ENCODE measurements around the gene ITGA2. TPM values are rescaled to one million over a fixed set of nuclear protein-coding genes. Genes with fewer than 3 reads are reported as not detected.

Gene ITGA2
- total and polyA plus RNA-seq, 2 experiments from 2014 or later: 2.5 to 10.2 TPM

DNA sequence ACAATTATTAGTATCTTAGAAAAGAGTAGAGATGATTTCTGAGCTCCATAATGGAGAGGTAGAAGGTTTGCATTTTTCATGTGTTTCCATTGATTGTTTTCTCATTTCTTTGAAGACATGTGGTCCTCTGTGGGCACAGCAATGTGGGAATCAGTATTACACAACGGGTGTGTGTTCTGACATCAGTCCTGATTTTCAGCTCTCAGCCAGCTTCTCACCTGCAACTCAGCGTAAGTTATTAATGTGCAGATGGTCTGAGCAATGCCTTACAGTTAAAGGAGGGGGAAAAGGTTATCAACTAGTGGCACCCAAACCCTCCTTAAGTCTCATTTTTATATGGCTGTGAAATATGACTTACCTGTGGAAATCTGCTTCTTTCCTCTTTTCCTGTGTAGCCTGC is 59.1 kb downstream of the ITGA2 start:
- no peak overlapping the region for H3K4me2 ChIP-seq
- H4K20me1 ChIP-seq (ENCODE audit: insufficient read depth, poor library complexity, severe bottlenecking): no peaks in the 10 kb centered on the region
- 95% methylated on average over 2 of the region's 2 CpGs for WGBS (ENCODE audit: low lambda C conversion rate, missing lambda C conversion rate)
- H3K9me3 ChIP-seq (ENCODE audit: low read depth): no peaks in the 10 kb centered on the region
- TF ChIP-seq CTCF (IDR thresholded peaks at IDR 0.05; ENCODE audit: poor library complexity) (no peak), EZH2 (IDR thresholded peaks at IDR 0.05; ENCODE audit: borderline replicate concordance) (no peak), EZH2phosphoT487 (IDR thresholded peaks at IDR 0.05; ENCODE audit: low read depth, severe bottlenecking, unreplicated experiment) (no peak)
- H2AFZ ChIP-seq: no peak overlapping the region
- no peaks in the 10 kb centered on the region for H3K9me2 ChIP-seq (replicated peaks; ENCODE audit: insufficient read depth)
- H3K27ac ChIP-seq: no peak overlapping the region
- no peak overlapping the region for H3K4me3 ChIP-seq
- no peaks in the 10 kb centered on the region for H3K79me2 ChIP-seq
- H3K4me1 ChIP-seq (ENCODE audit: insufficient read depth): no peaks in the 10 kb centered on the region
- no peak for DNase-seq (ENCODE audit: low spot score)
- no peaks in the 10 kb centered on the region for H3K36me3 ChIP-seq (replicated peaks; ENCODE audit: insufficient read depth, low read depth)
- no peaks in the 10 kb centered on the region for H3K27me3 ChIP-seq

- no peak for TF ChIP-seq CTCF (IDR thresholded peaks at IDR 0.05; ENCODE audit: poor library complexity)
- TF ChIP-seq EZH2 (IDR thresholded peaks at IDR 0.05; ENCODE audit: borderline replicate concordance): no peak
- TF ChIP-seq EZH2phosphoT487 (IDR thresholded peaks at IDR 0.05; ENCODE audit: low read depth, severe bottlenecking, unreplicated experiment): no peak
- 98% methylated on average over 2 of the region's 2 CpGs for WGBS (ENCODE audit: low lambda C conversion rate, missing lambda C conversion rate)
- no peak for DNase-seq (ENCODE audit: low spot score)
Measured at GRCh38 chr5:53052499-53052898, 63.3 kb downstream of the ITGA2 start.

DNA sequence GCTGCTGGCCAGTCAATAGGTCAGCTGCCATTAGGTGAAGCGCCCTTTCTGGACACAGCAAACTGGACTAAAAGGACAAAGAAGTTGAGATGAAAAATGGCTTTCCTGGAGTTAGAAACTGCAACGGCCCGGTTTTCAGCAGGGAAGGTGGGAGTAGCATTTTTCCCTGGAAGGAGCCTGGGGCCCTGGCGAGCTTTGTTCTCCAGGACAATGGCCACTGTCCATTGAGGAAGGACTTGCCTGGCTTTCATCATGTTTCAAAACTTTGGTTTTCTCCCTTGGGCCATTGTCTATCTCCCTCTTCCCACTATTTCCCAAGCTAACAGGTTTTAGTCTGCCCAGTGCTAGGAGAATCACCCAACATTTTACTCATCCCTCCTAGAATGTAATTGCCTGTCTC is 64.2 kb downstream of the ITGA2 start:
- no peaks in the 10 kb centered on the region for H3K79me2 ChIP-seq
- H3K4me3 ChIP-seq: no peak overlapping the region
- no peaks in the 10 kb centered on the region for H3K9me2 ChIP-seq (replicated peaks; ENCODE audit: insufficient read depth)
- no peaks in the 10 kb centered on the region for H3K36me3 ChIP-seq (replicated peaks; ENCODE audit: insufficient read depth, low read depth)
- no peak for DNase-seq (ENCODE audit: low spot score)
- H3K27ac ChIP-seq: no peak overlapping the region
- TF ChIP-seq CTCF (IDR thresholded peaks at IDR 0.05; ENCODE audit: poor library complexity) (no peak), EZH2 (IDR thresholded peaks at IDR 0.05; ENCODE audit: borderline replicate concordance) (no peak), EZH2phosphoT487 (IDR thresholded peaks at IDR 0.05; ENCODE audit: low read depth, severe bottlenecking, unreplicated experiment) (no peak)
- H3K27me3 ChIP-seq: no peaks in the 10 kb centered on the region
- no peaks in the 10 kb centered on the region for H4K20me1 ChIP-seq (ENCODE audit: insufficient read depth, poor library complexity, severe bottlenecking)
- H3K9me3 ChIP-seq (ENCODE audit: low read depth): no peaks in the 10 kb centered on the region
- H3K4me1 ChIP-seq (ENCODE audit: insufficient read depth): no peaks in the 10 kb centered on the region
- no peak overlapping the region for H2AFZ ChIP-seq
- no peak overlapping the region for H3K4me2 ChIP-seq
- WGBS (ENCODE audit: low lambda C conversion rate, missing lambda C conversion rate): 69% methylated on average over 4 of the region's 4 CpGs

More at GRCh38 chr5:53052499-53052898, 63.3 kb downstream of the ITGA2 start:
- H3K4me1 ChIP-seq (ENCODE audit: insufficient read depth): no peaks in the 10 kb centered on the region
- H3K9me2 ChIP-seq (replicated peaks; ENCODE audit: insufficient read depth): no peaks in the 10 kb centered on the region
- no peaks in the 10 kb centered on the region for H3K36me3 ChIP-seq (replicated peaks; ENCODE audit: insufficient read depth, low read depth)
- no peak overlapping the region for H3K4me3 ChIP-seq
- no peaks in the 10 kb centered on the region for H3K9me3 ChIP-seq (ENCODE audit: low read depth)
- no peaks in the 10 kb centered on the region for H4K20me1 ChIP-seq (ENCODE audit: insufficient read depth, poor library complexity, severe bottlenecking)
- no peak overlapping the region for H3K4me2 ChIP-seq
- H3K79me2 ChIP-seq: no peaks in the 10 kb centered on the region
- no peaks in the 10 kb centered on the region for H3K27me3 ChIP-seq
- H3K27ac ChIP-seq: no peak overlapping the region
- no peak overlapping the region for H2AFZ ChIP-seq

- no peak overlapping the region for H3K4me2 ChIP-seq
- H2AFZ ChIP-seq: no peak overlapping the region
- WGBS (ENCODE audit: low lambda C conversion rate, missing lambda C conversion rate): 77% methylated on average over 5 of the region's 5 CpGs
- no peaks in the 10 kb centered on the region for H4K20me1 ChIP-seq (ENCODE audit: insufficient read depth, poor library complexity, severe bottlenecking)
- TF ChIP-seq CTCF (IDR thresholded peaks at IDR 0.05; ENCODE audit: poor library complexity): no peak
- no peak for TF ChIP-seq EZH2phosphoT487 (IDR thresholded peaks at IDR 0.05; ENCODE audit: low read depth, severe bottlenecking, unreplicated experiment)
- TF ChIP-seq EZH2 (IDR thresholded peaks at IDR 0.05; ENCODE audit: borderline replicate concordance): no peak
- no peaks in the 10 kb centered on the region for H3K79me2 ChIP-seq
- no peak for DNase-seq (ENCODE audit: low spot score)
- no peaks in the 10 kb centered on the region for H3K9me2 ChIP-seq (replicated peaks; ENCODE audit: insufficient read depth)
- H3K27ac ChIP-seq: no peak overlapping the region
- no peak overlapping the region for H3K4me3 ChIP-seq
- no peaks in the 10 kb centered on the region for H3K27me3 ChIP-seq
- H3K9me3 ChIP-seq (ENCODE audit: low read depth): no peaks in the 10 kb centered on the region
- H3K4me1 ChIP-seq (ENCODE audit: insufficient read depth): no peaks in the 10 kb centered on the region
- H3K36me3 ChIP-seq (replicated peaks; ENCODE audit: insufficient read depth, low read depth): no peaks in the 10 kb centered on the region
Measured at GRCh38 chr5:53055365-53055764, 66.2 kb downstream of the ITGA2 start.
